Fibroblast of lung (primary cell): Measurements from ENCODE around the gene RHOH. TPM values are rescaled to one million over a fixed set of nuclear protein-coding genes. Genes with fewer than 3 reads are reported as not detected.
"Not testable (repeated sequence)": the region's sequence is repeated elsewhere in the genome, so short reads cannot be mapped to it uniquely, and the experiment has no call there.

Experiments used
- DNase-seq, 2 donors: peaks; one replicate each; pipeline versions ENCODE4 v3.0.0 to v3.0.0-alpha.2; 2010; ENCODE audit warnings: low read depth in 2 of 2
- H2AFZ ChIP-seq: 2 replicates; pipeline ENCODE4 v1.5.1; 2012; ENCODE audit warnings: low read length, control low read depth, inconsistent platforms
- H3K27ac ChIP-seq: 2 replicates; pipeline ENCODE4 v1.5.1; 2011; ENCODE audit warnings: low read length, control low read depth; ENCODE audit not compliant: insufficient read depth
- H3K27me3 ChIP-seq: 2 replicates; pipeline ENCODE4 v1.5.1; 2011; ENCODE audit warnings: mild to moderate bottlenecking, low read length; ENCODE audit not compliant: control insufficient read depth, insufficient read depth
- H3K36me3 ChIP-seq: 2 replicates; pipeline ENCODE4 v1.5.1; 2011; ENCODE audit warnings: low read length; ENCODE audit not compliant: control insufficient read depth, insufficient read depth
- H3K4me1 ChIP-seq: 2 replicates; pipeline ENCODE4 v1.5.1; 2011; ENCODE audit warnings: low read length; ENCODE audit not compliant: control insufficient read depth, insufficient read depth; ENCODE audit errors: extremely low read depth
- H3K4me2 ChIP-seq: 2 replicates; pipeline ENCODE4 v1.5.1; 2011; ENCODE audit warnings: low read length, control low read depth; ENCODE audit not compliant: insufficient read depth; ENCODE audit errors: extremely low read depth
- H3K4me3 ChIP-seq, 4 experiments: fragments of 200-600 bp in 1 of 4; sonication (generic) in 1 of 4; replicated peaks in 1 of 4; 2 replicates each; pipeline ENCODE4 v1.5.1; 2011 to 2016; ENCODE audit warnings: low read length in 4 of 4, low read depth in 3 of 4, mild to moderate bottlenecking in 3 of 4, control low read depth in 2 of 4, inconsistent platforms in 1 of 4, mixed read lengths in 1 of 4; ENCODE audit not compliant: insufficient read depth in 1 of 4; ENCODE audit errors: control extremely low read depth in 1 of 4
- H3K79me2 ChIP-seq: 2 replicates; pipeline ENCODE4 v1.5.1; 2012; ENCODE audit warnings: mild to moderate bottlenecking, low read length, inconsistent platforms; ENCODE audit not compliant: control insufficient read depth, insufficient read depth
- H3K9ac ChIP-seq: 2 replicates; pipeline ENCODE4 v1.5.1; 2011; ENCODE audit warnings: mild to moderate bottlenecking, low read length, control low read depth; ENCODE audit not compliant: insufficient read depth
- H3K9me3 ChIP-seq: 2 replicates; pipeline ENCODE4 v1.5.1; 2012; ENCODE audit warnings: low read depth, low read length; ENCODE audit not compliant: control insufficient read depth, insufficient read depth
- H4K20me1 ChIP-seq: 2 replicates; pipeline ENCODE4 v1.5.1; 2011; ENCODE audit warnings: low read length; ENCODE audit not compliant: control insufficient read depth, insufficient read depth; ENCODE audit errors: extremely low read depth
- CTCF ChIP-seq, 2 donors: IDR thresholded peaks in 1 of 2; conservative IDR thresholded peaks in 1 of 2; 1 replicate in 1 of 2; 2 replicates in 1 of 2; pipeline ENCODE4 v1.5.1; 2011 to 2012; ENCODE audit warnings: low read length in 2 of 2, control low read depth in 1 of 2, inconsistent platforms in 1 of 2, low read depth in 1 of 2, mild to moderate bottlenecking in 1 of 2
- EZH2 ChIP-seq: IDR thresholded peaks from 2 replicates; pipeline ENCODE4 v1.5.1; 2012; ENCODE audit warnings: low read length, control low read depth, mild to moderate bottlenecking; ENCODE audit errors: missing control alignments
- polyA plus RNA-seq, 2 donors: library from polyadenylated mRNA; depleted of rRNA in 1 of 2; stranded (reverse) in 1 of 2; unstranded in 1 of 2; fragments of >200 nt; gene quantifications; 2 replicates each; pipeline ENCODE4 v1.2.1, GENCODE V29; 2011 to 2012; ENCODE audit warnings: missing spikeins in 1 of 2
- total RNA-seq: library from RNA; depleted of rRNA; stranded (reverse); fragments of >200 nt; gene quantifications from 2 replicates; pipeline ENCODE4 v1.2.1, GENCODE V29; 2014

The RHOH gene
- total and polyA plus RNA-seq, 2 donors (not counting 1 experiment from before 2014, with no cell fraction given), result not detected

GRCh38 chr4:40280586-40280985 is 83.8 kb downstream of the RHOH start:
- Histone ChIP-seq H3K9me3 (no peaks in the 10 kb centered on the region), H3K79me2 (no peaks in the 10 kb centered on the region), H3K27ac (no peak overlapping the region), H4K20me1 (no peaks in the 10 kb centered on the region), H3K4me2 (no peak overlapping the region), H3K4me1 (no peaks in the 10 kb centered on the region), H3K9ac (no peak overlapping the region), H3K4me3 (no peak overlapping the region), H2AFZ (no peak overlapping the region), H3K36me3 (no peaks in the 10 kb centered on the region), H3K27me3 (no peaks in the 10 kb centered on the region)
- TF ChIP-seq EZH2 (no peak), CTCF (conservative IDR thresholded peaks at IDR 0.05 in 1 of 2, IDR thresholded peaks at IDR 0.05 in 1 of 2; ENCODE audit: low read depth in 1 of 2, low read length in 2 of 2) (no peak)
- DNase-seq, result no peak

GRCh38 chr4:40281099-40281498 is 84.3 kb downstream of the RHOH start:
- H2AFZ ChIP-seq, result no peak overlapping the region
- H4K20me1 ChIP-seq, result no peaks in the 10 kb centered on the region
- no peaks in the 10 kb centered on the region for H3K36me3 ChIP-seq
- H3K9me3 ChIP-seq, result no peaks in the 10 kb centered on the region
- TF ChIP-seq CTCF (conservative IDR thresholded peaks at IDR 0.05 in 1 of 2, IDR thresholded peaks at IDR 0.05 in 1 of 2; ENCODE audit: low read depth in 1 of 2, low read length in 2 of 2), result no peak
- TF ChIP-seq EZH2, result no peak
- H3K4me2 ChIP-seq, result no peak overlapping the region
- H3K27ac ChIP-seq, result no peak overlapping the region
- H3K27me3 ChIP-seq, result no peaks in the 10 kb centered on the region
- H3K79me2 ChIP-seq, result no peaks in the 10 kb centered on the region
- H3K4me3 ChIP-seq, result no peak overlapping the region
- H3K4me1 ChIP-seq, result no peaks in the 10 kb centered on the region
- DNase-seq, result no peak
- no peak overlapping the region for H3K9ac ChIP-seq

GRCh38 chr4:40281913-40282312 is 85.1 kb downstream of the RHOH start:
- Histone ChIP-seq H3K9me3 (no peaks in the 10 kb centered on the region), H3K36me3 (no peaks in the 10 kb centered on the region), H4K20me1 (no peaks in the 10 kb centered on the region), H3K79me2 (no peaks in the 10 kb centered on the region), H3K9ac (no peak overlapping the region), H3K4me1 (no peaks in the 10 kb centered on the region), H3K27me3 (no peaks in the 10 kb centered on the region), H2AFZ (no peak overlapping the region), H3K27ac (no peak overlapping the region), H3K4me3 (no peak overlapping the region), H3K4me2 (no peak overlapping the region)
- DNase-seq, result no peak
- TF ChIP-seq EZH2 (no peak), CTCF (conservative IDR thresholded peaks at IDR 0.05 in 1 of 2, IDR thresholded peaks at IDR 0.05 in 1 of 2; ENCODE audit: low read depth in 1 of 2, low read length in 2 of 2) (no peak)

GRCh38 chr4:40282857-40283256 is 86.0 kb downstream of the RHOH start:
- not testable (repeated sequence) for DNase-seq, H3K9ac ChIP-seq, H3K4me1 ChIP-seq, H3K79me2 ChIP-seq, H2AFZ ChIP-seq, H3K27ac ChIP-seq, H3K36me3 ChIP-seq, H3K4me2 ChIP-seq, H3K9me3 ChIP-seq, H3K27me3 ChIP-seq, H4K20me1 ChIP-seq, H3K4me3 ChIP-seq
